ENCODE measurements around the gene PIGU. TPM values are rescaled to one million over a fixed set of nuclear protein-coding genes. Genes with fewer than 3 reads are reported as not detected.

PIGU gene
- total and polyA plus RNA-seq, 9 of the 15 experiments (the other 6 are each of a cell fraction or from before 2014, with no cell fraction given): 6.5 to 100 (median 28.1) TPM

- BruUV-seq (replicated peaks): no TSS peak
- intact Hi-C loops (cut with micrococcal nuclease) (no loop called here), in situ Hi-C loops (cut with MboI) (no loop called here)
- H3K36me3 ChIP-seq (ENCODE audit: control insufficient read depth, insufficient read depth, low read length): peaks cover 47% of the 10 kb centered on the region
- H4K20me1 ChIP-seq (replicated peaks; ENCODE audit: control insufficient read depth, insufficient read depth, low read length): no peaks in the 10 kb centered on the region
- 97% methylated on average over 3 of the region's 3 CpGs for WGBS (ENCODE audit: insufficient coverage, low coverage, missing lambda C conversion rate)
- H3K4me1 ChIP-seq (replicated peaks in 1 of 2; ENCODE audit: control insufficient read depth in 2 of 2, insufficient read depth in 2 of 2, low read length in 2 of 2): peaks cover 0 to 1% of the 10 kb centered on the region in 2 experiments; a peak in 3 of 5 replicates
- no peaks in the 10 kb centered on the region for H3K9me1 ChIP-seq (ENCODE audit: control insufficient read depth, insufficient read depth, low read length)
- no peak overlapping the region for H2AFZ ChIP-seq (ENCODE audit: low read depth, low read length)
- H3K9ac ChIP-seq (ENCODE audit: insufficient read depth in 1 of 2, low read depth in 2 of 2, low read length in 2 of 2): no peak overlapping the region
- no peak for DNase-seq (ENCODE audit: extremely low read depth in 1 of 4, low spot score in 3 of 4)
- FAIRE-seq: no peak
- no peak overlapping the region for H3K4me2 ChIP-seq (ENCODE audit: insufficient read depth, low read length)
- ChIA-PET CTCF (ENCODE audit: low intra/inter-chr PET ratio) (no interaction called here), POLR2A (interaction anchor here (0.8 kb wide), 1 partner anchor 142 kb away, joined by 3 read pairs; no protein-coding TSS in a partner anchor)
- no peak overlapping the region for H3K27ac ChIP-seq (ENCODE audit: extremely low read depth, low read depth, low read length)
- H3K9me3 ChIP-seq (replicated peaks; ENCODE audit: control insufficient read depth, insufficient read depth, low read depth, low read length): no peaks in the 10 kb centered on the region
- H3K79me2 ChIP-seq (ENCODE audit: control insufficient read depth, insufficient read depth, low read length): no peaks in the 10 kb centered on the region
- no peak overlapping the region for H3K4me3 ChIP-seq
- no peaks in the 10 kb centered on the region; a peak in 1 of 5 replicates for H3K27me3 ChIP-seq (ENCODE audit: control insufficient read depth in 2 of 2, insufficient read depth in 2 of 2, low read length in 2 of 2)
- TF ChIP-seq ZNF253 (CRISPR knock-in tag; conservative IDR thresholded peaks at IDR 0.05): no peak
- TF ChIP-seq ZNF785 (CRISPR knock-in tag; IDR thresholded peaks at IDR 0.05): no peak
- TF ChIP-seq E2F5 (CRISPR knock-in tag; IDR thresholded peaks at IDR 0.05): no peak
- TF ChIP-seq GMEB1 (CRISPR knock-in tag; IDR thresholded peaks at IDR 0.05): no peak
- TF ChIP-seq ZKSCAN8 (CRISPR knock-in tag; IDR thresholded peaks at IDR 0.05): no peak
- no peak for TF ChIP-seq IFI16 (CRISPR knock-in tag; IDR thresholded peaks at IDR 0.05)
- no peak for TF ChIP-seq MTA1 (IDR thresholded peaks at IDR 0.05; ENCODE audit: borderline replicate concordance)
- TF ChIP-seq ARID1B (IDR thresholded peaks at IDR 0.05): no peak
- ATAC-seq: no peak
These were observed 43.9 kb downstream of the PIGU start for GRCh38 chr20:34632870-34633452.

All from K562 (cell line).